Activated CD4-positive, alpha-beta memory T cell treated with anti-CD3 and anti-CD28 coated beads for 36 hours (primary cell): Measurements from ENCODE around the gene PKD1L1. TPM values are rescaled to one million over a fixed set of nuclear protein-coding genes. Genes with fewer than 3 reads are reported as not detected.
A peak's percentile ranks its signal among the peaks of the same experiment; 100 is the strongest.
"Not testable (repeated sequence)": the region's sequence is repeated elsewhere in the genome, so short reads cannot be mapped to it uniquely, and the experiment has no call there.

Experiments used
- CTCF ChIA-PET: fragments of 350-600 bp; sonication (Branson Sonifier 250); formaldehyde crosslinking; loops from one replicate; lab custom pipeline; 2021; ENCODE audit warnings: antibody characterized with exemption, inconsistent platforms; lab: Charles Lee
- POLR2A ChIA-PET: fragments of 350-600 bp; sonication (Branson Sonifier 250); formaldehyde crosslinking; loops from one replicate; lab custom pipeline; 2021; ENCODE audit warnings: antibody characterized with exemption; lab: Charles Lee
- DNase-seq: peaks from one replicate; pipeline ENCODE4 v3.0.0-alpha.2; 2020
- H3K27ac Mint-ChIP-seq: one replicate; pipeline ENCODE4 v1.8.0; 2021; ENCODE audit warnings: mixed read lengths
- H3K27me3 Mint-ChIP-seq: one replicate; pipeline ENCODE4 v1.8.0; 2021; ENCODE audit warnings: mixed read lengths
- H3K36me3 Mint-ChIP-seq: one replicate; pipeline ENCODE4 v1.8.0; 2021; ENCODE audit warnings: mixed read lengths
- H3K4me1 Mint-ChIP-seq: one replicate; pipeline ENCODE4 v1.8.0; 2021; ENCODE audit warnings: low read depth, mixed read lengths
- H3K4me3 Mint-ChIP-seq: one replicate; pipeline ENCODE4 v1.8.0; 2021; ENCODE audit warnings: mild to moderate bottlenecking, mixed read lengths
- H3K9me3 Mint-ChIP-seq: one replicate; pipeline ENCODE4 v1.8.0; 2021; ENCODE audit warnings: mixed read lengths
- intact Hi-C: fragments of 100-400 bp; cut with micrococcal nuclease; formaldehyde crosslinking; loops from one replicate; pipeline ENCODE4 v1.15.1; 2023
- total RNA-seq, 2 experiments: library from RNA; stranded (reverse); gene quantifications; one replicate each; pipeline ENCODE4 v1.2.3, GENCODE V29; 2021

Gene PKD1L1
- total RNA-seq, 2 experiments from 2014 or later = 0.17 to 0.19 TPM

DNA sequence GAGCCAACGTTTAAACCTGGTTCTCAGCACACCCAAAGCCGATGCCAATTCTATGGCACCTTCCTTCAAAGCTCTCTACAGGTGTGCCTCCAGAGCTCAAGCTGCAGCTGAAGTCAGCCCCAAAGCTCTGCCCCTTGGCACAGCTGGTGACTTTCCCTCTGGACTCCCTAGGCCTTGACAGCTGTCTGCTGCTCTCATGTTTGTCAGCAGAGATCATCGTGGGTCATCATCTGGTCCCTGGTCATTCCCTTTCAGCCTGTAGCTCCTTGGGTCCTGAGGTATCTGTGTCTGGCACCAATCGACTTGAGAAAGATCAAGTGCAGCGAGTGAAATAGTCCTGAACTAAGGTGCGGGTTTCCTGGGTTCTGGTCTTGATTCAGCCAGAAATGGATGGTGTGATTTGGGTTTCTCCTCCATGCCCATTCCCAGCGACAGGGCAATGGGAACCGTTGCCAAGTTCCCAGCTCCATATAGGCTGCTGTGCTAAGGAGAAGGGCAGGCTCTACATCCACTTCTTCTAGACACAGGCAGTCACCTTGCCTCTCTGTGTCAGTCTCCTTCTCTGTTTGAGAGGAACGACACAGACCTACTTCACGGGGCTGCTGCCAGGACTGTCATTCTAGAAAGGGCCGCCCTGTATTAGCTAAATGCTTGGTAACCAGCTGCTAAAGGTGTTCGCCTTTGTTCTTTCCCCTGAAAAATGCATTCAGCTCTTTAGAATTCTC lies 3.6 kb downstream of the PKD1L1 start:
- CTCF ChIA-PET = interaction anchor here (0.6 to 6.2 kb wide), 42 partner anchors 9 to 1058 kb away, joined by 3 to 86 read pairs (median 4); partner anchors contain the start of gene UPP1
- intact Hi-C loops = loop anchor here (1.0 kb wide), 2 partner anchors 166 to 210 kb away; no protein-coding TSS in a partner anchor
- H3K27me3 Mint-ChIP-seq = no peaks in the 10 kb centered on the region
- DNase-seq = no peak
- no peak overlapping the region for H3K27ac Mint-ChIP-seq
- H3K4me1 Mint-ChIP-seq = no peaks in the 10 kb centered on the region
- POLR2A ChIA-PET = interaction anchor here (2.2 kb wide), 1 partner anchor 165 kb away, joined by 9 read pairs; no protein-coding TSS in a partner anchor
- no peaks in the 10 kb centered on the region for H3K36me3 Mint-ChIP-seq
- H3K9me3 Mint-ChIP-seq = no peaks in the 10 kb centered on the region
- no peak overlapping the region for H3K4me3 Mint-ChIP-seq

DNA sequence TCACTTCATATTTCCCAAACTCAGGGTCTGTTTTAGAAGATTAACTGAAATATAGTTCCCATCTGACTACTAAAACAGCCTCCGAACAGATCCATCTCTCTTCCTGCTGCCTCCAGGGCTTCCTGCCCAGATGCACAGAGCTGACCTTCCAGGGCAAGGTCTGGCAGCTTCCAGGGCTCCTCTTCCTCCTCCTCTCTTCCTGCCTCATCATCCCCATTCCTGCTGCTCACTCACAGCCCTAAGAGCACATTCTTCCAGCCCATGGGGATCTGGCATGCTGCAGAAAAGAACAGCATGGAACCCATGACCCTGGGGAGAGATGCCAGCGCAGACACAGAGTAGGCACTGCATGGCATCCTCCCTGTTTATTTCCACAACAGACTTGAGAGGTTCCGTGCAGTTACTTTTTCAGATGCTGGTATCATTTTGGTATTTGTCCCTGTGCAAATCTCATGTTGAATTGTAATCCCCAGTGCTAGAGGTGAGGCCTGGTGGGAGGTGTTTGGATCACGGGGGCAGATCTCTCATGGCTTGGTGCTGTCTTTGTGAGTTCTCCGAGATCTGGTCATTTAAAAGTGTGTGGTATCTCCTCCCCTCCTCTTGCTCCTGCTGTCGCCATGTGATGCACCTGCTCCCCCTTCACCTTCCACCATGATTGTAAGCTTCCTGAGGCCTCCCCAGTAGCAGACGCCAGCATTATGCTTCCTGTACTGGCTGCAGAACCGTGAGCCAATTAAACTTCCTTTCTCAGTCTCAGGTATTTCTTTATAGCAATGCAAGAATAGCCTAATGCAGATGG lies 4.4 kb downstream of the PKD1L1 start:
- intact Hi-C loops = no loop called here
- Mint-ChIP-seq H3K36me3 (no peaks in the 10 kb centered on the region), H3K27me3 (no peaks in the 10 kb centered on the region), H3K9me3 (no peaks in the 10 kb centered on the region), H3K4me1 (no peaks in the 10 kb centered on the region), H3K4me3 (no peak overlapping the region), H3K27ac (no peak overlapping the region)
- DNase-seq = no peak
- CTCF ChIA-PET = interaction anchor here (0.6 to 6.2 kb wide), 18 partner anchors 8 to 1059 kb away, joined by 3 to 86 read pairs (median 6); no protein-coding TSS in a partner anchor
- POLR2A ChIA-PET = interaction anchor here (2.2 kb wide), 1 partner anchor 166 kb away, joined by 9 read pairs; no protein-coding TSS in a partner anchor

DNA sequence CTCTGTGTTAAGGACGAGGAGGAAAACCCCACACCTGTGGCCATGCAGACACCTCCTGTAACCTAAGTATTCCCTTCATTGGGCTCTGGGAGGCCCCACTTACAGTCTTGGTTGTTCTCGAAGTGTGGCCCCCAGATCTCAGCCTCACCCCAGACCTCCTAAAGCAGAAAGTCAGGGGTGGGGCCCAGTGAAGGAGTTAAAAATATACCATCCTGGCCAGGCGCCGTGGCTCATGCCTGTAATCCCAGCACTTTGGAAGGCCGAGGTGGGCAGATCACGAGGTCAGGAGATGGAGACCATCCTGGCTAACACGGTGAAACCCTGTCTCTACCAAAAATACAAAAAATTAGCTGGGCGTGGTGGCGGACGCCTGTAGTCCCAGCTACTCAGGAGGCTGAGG lies 5.6 kb downstream of the PKD1L1 start:
- intact Hi-C loops, H3K4me1 Mint-ChIP-seq, POLR2A ChIA-PET, H3K9me3 Mint-ChIP-seq, H3K27ac Mint-ChIP-seq, H3K4me3 Mint-ChIP-seq, DNase-seq, H3K27me3 Mint-ChIP-seq, H3K36me3 Mint-ChIP-seq: not testable (repeated sequence)
- CTCF ChIA-PET = interaction anchor here (6.2 kb wide), 1 partner anchor 167 kb away, joined by 86 read pairs; no protein-coding TSS in a partner anchor

DNA sequence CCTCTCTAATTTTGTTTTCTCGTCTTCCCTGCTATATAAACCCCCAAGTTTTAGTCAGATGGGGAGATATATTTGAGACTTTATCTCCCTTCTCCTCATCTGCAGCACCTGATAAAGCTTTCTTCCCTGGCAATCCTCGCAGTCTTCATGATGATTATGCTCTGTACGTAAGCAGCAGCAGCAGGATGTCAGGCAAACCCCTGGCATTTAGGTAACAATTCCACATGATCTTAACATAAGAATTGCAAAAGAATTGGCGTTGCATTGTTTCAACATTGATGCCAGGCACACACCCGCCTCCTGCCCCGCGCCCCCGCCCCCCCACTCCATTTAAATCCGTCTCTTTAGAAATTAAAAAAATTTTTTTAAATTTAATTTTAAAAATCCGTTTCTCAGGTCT lies 6.1 kb downstream of the PKD1L1 start:
- intact Hi-C loops = no loop called here
- Mint-ChIP-seq H3K27ac (no peak overlapping the region), H3K36me3 (no peaks in the 10 kb centered on the region), H3K9me3 (no peaks in the 10 kb centered on the region), H3K4me1 (peaks cover 12% of the 10 kb centered on the region), H3K27me3 (no peaks in the 10 kb centered on the region), H3K4me3 (no peak overlapping the region)
- CTCF ChIA-PET = no interaction called here
- DNase-seq = no peak
- POLR2A ChIA-PET = no interaction called here

DNA sequence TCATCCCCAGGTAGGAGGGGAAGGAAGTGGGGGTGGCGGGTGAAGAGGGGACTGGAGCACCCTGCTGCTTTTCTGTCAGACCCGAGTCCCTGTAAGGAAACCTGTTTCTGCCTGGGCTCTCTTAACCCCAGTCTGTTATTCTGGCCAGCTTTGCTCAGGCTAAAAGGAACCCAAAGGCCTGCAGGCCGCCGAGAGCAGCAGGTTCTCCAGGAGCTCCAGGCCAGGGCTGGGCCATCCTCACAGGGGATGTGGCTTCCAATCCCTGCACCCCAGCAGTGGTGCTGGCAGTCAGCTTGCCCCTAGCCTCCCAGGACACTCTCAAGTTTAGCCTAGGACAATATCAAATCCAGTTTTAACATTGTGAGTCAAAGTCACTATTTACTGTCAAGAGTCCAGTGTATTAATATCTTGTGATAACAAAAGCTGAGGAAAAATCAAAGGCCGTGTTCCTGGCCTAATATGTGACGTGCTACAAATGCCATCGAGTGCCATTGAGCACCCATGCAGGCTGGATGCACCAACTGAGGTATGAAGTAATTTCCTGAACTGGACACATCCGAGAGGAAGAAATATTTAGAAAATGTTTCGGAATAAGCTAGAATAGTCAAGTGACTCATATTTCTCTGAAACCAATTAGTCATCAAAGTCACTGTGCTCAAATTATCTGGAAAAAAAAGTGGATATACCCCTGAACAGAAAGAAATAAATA lies 7.0 kb downstream of the PKD1L1 start:
- Mint-ChIP-seq H3K4me3 (no peak overlapping the region), H3K27me3 (no peaks in the 10 kb centered on the region), H3K27ac (no peak overlapping the region), H3K9me3 (no peaks in the 10 kb centered on the region), H3K36me3 (no peaks in the 10 kb centered on the region), H3K4me1 (peaks cover 19% of the 10 kb centered on the region)
- POLR2A ChIA-PET = no interaction called here
- CTCF ChIA-PET = interaction anchor here (1.2 kb wide), 1 partner anchor 169 kb away, joined by 3 read pairs; no protein-coding TSS in a partner anchor
- no peak for DNase-seq
- intact Hi-C loops = no loop called here

DNA sequence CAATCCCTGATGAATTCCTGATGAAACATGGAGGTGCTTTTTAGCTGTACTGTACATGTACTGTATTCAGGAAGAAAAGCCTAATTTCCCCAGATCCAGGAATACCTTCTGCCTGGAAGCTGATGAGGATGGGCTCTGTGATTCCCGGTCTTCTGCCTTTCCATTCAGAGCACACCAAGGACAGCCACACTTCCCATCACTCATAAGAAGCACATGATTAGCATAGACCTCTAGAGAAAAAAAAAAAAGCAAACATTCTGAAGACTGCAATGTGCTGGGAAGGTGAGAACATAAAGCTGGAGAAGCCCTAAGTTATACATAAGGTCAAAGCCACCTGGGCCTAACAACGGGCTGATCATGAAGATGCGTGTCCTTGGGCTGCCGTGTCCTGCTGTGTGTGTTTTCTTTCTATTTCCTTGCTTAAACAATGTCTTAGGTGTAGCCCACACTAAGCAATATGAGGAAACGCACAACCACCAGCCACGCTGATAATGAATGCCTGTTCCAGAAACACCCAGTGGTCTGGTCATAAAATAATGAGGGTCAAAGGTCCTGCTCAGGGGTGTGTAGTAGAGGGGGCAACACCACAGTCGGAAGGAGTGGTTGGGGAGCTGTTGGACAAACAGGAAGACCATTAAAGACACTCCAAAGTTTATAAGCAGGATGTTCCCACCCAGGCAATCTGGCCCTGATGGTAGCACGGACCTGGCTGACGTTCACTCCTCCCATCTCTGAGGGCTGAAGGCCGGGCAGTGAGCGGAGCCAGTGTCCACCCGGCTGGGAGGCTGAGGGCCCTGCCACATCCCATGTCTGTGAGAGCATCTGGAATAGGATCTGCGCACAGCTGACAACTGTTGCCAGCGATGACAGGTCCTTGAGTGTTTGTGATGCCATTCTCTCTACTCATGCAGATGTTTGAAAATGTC lies 7.9 kb downstream of the PKD1L1 start:
- H3K9me3 Mint-ChIP-seq = no peaks in the 10 kb centered on the region
- POLR2A ChIA-PET = interaction anchor here (0.6 kb wide), 1 partner anchor 204 kb away, joined by 3 read pairs; no protein-coding TSS in a partner anchor

DNA sequence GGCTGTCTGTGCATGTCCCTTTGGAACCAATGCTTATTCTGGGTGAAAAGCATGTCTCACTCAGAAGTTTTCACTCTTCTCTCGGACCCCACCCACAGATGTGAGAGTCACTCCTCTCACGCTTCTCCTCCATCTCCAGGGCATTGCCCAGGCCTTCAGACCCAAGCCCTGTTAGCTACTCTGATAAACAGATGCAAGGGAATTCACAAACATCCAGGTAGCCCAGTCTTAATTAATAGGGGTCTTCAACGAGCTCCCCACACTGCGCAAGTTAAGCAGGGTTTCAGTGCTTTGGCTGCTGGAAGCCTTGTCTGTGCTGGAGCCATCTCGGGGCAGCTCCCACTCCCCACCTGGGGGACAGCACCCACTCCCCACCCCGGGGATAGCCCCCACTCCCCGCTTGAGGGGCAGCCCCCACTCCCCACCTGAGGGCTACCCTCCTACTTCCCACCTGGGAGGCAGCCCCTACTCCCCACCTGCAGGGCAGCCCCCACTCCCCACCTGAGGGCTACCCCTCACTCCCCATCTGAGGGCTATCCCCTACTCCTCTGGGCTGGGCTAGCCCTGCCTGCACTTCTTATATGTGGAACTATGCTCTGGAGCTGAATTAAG lies 8.7 kb downstream of the PKD1L1 start:
- no peak overlapping the region for H3K4me3 Mint-ChIP-seq
- intact Hi-C loops = loop anchor here (5.0 kb wide), 1 partner anchor 38 kb away; the partner anchor contains the start of gene HUS1
- peaks cover 19% of the 10 kb centered on the region for H3K4me1 Mint-ChIP-seq
- CTCF ChIA-PET = interaction anchor here (1.0 to 2.5 kb wide), 4 partner anchors 29 to 216 kb away, joined by 3 to 11 read pairs (median 4); no protein-coding TSS in a partner anchor
- H3K9me3 Mint-ChIP-seq = no peaks in the 10 kb centered on the region
- H3K27me3 Mint-ChIP-seq = no peaks in the 10 kb centered on the region
- POLR2A ChIA-PET = interaction anchor here (0.6 kb wide), 1 partner anchor 205 kb away, joined by 3 read pairs; no protein-coding TSS in a partner anchor
- no peak for DNase-seq
- H3K36me3 Mint-ChIP-seq = no peaks in the 10 kb centered on the region
- H3K27ac Mint-ChIP-seq = no peak overlapping the region

More for the DNA sequence above, 7.9 kb downstream of the PKD1L1 start:
- intact Hi-C loops = no loop called here
- H3K27me3 Mint-ChIP-seq = no peaks in the 10 kb centered on the region
- no peaks in the 10 kb centered on the region for H3K36me3 Mint-ChIP-seq
- CTCF ChIA-PET = interaction anchor here (1.2 to 2.5 kb wide), 3 partner anchors 28 to 170 kb away, joined by 3 to 11 read pairs (median 4); no protein-coding TSS in a partner anchor
- H3K4me3 Mint-ChIP-seq = no peak overlapping the region
- no peak overlapping the region for H3K27ac Mint-ChIP-seq
- no peak for DNase-seq
- H3K4me1 Mint-ChIP-seq = peaks cover 19% of the 10 kb centered on the region

DNA sequence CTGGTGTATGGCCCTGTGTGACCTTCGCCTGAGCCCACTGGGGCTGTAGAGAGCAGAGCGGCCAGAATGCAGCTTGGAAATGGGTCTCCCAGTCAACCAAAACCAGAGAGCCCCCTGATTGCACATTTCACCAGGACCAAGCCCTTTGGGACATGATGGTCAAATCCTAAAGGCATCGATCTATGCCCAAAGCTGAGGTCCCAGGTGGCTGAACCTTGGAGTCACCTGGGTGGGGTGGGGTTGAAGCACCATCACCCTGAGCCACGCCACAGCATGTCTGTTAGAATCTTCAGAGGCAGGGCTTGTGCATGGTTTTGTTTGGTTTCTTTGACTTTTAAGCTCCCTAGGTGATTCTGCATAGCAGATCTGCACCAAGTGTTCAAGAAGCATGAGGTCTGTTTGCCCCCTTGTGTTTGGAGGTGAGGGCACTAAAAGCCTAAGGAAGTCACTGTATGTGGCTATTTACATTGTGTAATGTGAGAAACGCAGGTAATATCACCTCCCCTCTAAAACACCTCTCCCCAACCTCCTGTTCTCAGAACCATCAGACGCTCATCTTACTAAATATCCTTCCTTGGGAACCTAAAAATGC lies 9.6 kb downstream of the PKD1L1 start:
- H3K36me3 Mint-ChIP-seq = no peaks in the 10 kb centered on the region
- no peak overlapping the region for H3K27ac Mint-ChIP-seq
- no peaks in the 10 kb centered on the region for H3K27me3 Mint-ChIP-seq
- POLR2A ChIA-PET = no interaction called here
- peaks cover 19% of the 10 kb centered on the region for H3K4me1 Mint-ChIP-seq
- H3K9me3 Mint-ChIP-seq = no peaks in the 10 kb centered on the region
- intact Hi-C loops = loop anchor here (5.0 kb wide), 1 partner anchor 39 kb away; the partner anchor contains the start of gene HUS1
- no peak for DNase-seq
- CTCF ChIA-PET = interaction anchor here (1.0 to 2.5 kb wide), 5 partner anchors 13 to 217 kb away, joined by 3 to 11 read pairs (median 4); no protein-coding TSS in a partner anchor
- H3K4me3 Mint-ChIP-seq = no peak overlapping the region

DNA sequence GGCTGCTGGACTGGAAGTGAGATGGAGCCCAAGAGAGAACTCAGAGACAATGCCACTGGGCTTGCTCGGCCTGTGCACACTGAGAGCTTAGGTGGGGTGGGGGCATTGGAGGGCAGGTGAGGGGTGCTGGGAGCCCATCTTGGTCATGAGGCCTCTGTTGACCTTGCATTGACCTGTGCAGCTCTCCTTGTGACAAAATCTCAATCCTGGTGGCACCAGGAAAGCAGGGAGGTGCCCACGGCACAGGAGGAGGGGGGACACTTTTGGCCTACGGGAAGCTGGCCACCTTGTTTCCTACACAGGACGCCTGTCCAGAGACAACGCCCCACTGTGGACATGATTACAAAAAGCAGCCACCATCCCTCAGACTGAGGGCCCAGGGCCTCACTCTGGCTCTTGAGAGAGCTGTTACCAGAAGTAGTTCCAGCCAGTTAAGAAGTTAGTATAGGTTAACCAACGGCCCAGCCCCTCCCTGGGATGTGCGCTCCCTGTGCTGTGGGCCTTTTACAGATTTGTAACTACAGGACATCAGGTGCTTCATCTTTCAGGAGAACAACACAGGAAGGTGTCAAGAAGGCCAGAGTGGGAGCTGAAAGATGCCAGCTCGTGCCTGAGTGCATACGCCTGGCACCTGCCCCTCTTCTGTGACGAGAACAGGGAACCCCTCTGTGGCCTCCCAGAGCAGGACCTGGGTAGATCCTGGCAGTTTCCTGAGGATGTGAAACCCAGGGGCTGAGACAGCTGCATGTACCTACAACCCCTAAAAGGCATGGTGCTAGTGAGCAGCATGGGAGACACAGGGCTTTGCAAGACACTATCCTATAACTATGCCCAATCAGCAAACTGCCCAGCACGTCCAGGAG lies 10.3 kb downstream of the PKD1L1 start:
- CTCF ChIA-PET = interaction anchor here (1.0 to 4.5 kb wide), 5 partner anchors 7 to 172 kb away, joined by 3 to 19 read pairs (median 5); no protein-coding TSS in a partner anchor
- H3K4me3 Mint-ChIP-seq = peak overlapping the region; percentile 1
- peak; percentile 28 for DNase-seq
- H3K9me3 Mint-ChIP-seq = no peaks in the 10 kb centered on the region
- H3K27ac Mint-ChIP-seq = peak overlapping the region; percentile 75
- intact Hi-C loops = loop anchor here (2.0 to 5.0 kb wide), 2 partner anchors 39 to 53 kb away; partner anchors contain the start of gene HUS1
- H3K27me3 Mint-ChIP-seq = no peaks in the 10 kb centered on the region
- POLR2A ChIA-PET = no interaction called here
- H3K4me1 Mint-ChIP-seq = peaks cover 19% of the 10 kb centered on the region
- H3K36me3 Mint-ChIP-seq = no peaks in the 10 kb centered on the region
